ENCODE data around the gene RGL2. TPM values are rescaled to one million over a fixed set of nuclear protein-coding genes. Genes with fewer than 3 reads are reported as not detected.
A peak's percentile ranks its signal among the peaks of the same experiment; 100 is the strongest.

Gene RGL2
- total and polyA plus RNA-seq, 2 of the 13 experiments (the other 11 are each of a cell fraction or from before 2014, with no cell fraction given): 22.9 to 47.4 TPM

DNA sequence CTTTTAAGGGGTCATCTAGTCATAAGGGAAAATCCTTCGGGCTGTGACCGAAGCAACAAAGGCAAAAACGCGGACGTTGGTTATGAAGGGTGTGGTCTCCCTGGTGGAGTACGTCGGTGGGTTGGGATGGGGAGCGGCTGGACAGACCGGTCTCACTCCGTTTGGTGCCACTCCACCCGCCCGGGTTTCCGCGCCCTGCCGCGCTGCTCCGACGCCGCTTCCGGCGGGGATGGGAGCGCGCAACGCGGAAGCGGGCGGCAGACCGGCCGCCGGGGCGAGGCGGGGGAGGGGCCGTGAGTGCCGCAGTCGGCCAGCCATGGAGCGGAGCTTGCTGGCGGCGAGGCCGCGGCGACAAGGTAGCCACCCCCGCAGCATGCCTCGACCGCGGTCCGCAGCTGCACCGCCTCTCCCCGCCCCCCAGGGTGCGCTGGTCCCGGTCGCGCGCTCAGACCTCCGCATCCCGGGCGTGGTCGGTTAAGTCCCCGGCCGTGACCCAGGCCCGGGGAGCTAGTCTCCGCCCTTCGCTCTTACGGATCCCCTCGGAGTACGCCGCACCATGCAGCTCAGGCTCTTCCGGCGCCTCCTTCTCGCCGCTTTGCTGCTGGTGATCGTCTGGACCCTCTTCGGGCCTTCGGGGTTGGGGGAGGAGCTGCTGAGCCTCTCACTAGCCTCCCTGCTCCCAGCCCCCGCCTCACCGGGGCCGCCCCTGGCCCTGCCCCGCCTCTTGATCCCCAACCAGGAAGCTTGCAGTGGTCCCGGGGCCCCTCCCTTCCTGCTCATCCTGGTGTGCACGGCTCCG, 21.7 kb downstream of the RGL2 start, which contains the start of gene B3GALT4 (continued):
- TF ChIP-seq ZNF709 (CRISPR knock-in tag; IDR thresholded peaks at IDR 0.05) (no peak), MBNL3 (CRISPR knock-in tag; conservative IDR thresholded peaks at IDR 0.05) (no peak), FOXJ3 (CRISPR knock-in tag; IDR thresholded peaks at IDR 0.05; ENCODE audit: borderline replicate concordance) (no peak), ZNF891 (CRISPR knock-in tag; IDR thresholded peaks at IDR 0.05) (no peak), SIN3A (IDR thresholded peaks at IDR 0.05; ENCODE audit: borderline replicate concordance, low read depth, low read length) (no peak), MLLT10 (CRISPR knock-in tag; IDR thresholded peaks at IDR 0.05) (no peak), NCOA5 (CRISPR knock-in tag; IDR thresholded peaks at IDR 0.05) (no peak), CENPT (CRISPR knock-in tag; IDR thresholded peaks at IDR 0.05; ENCODE audit: low read depth) (0 out of 2 replicates have a peak, but pooled peaks have one; percentile 16), FOXA3 (CRISPR knock-in tag; IDR thresholded peaks at IDR 0.05) (no peak), ZNF550 (CRISPR knock-in tag; IDR thresholded peaks at IDR 0.05; ENCODE audit: borderline replicate concordance) (no peak), ZSCAN9 (CRISPR knock-in tag; IDR thresholded peaks at IDR 0.05; ENCODE audit: borderline replicate concordance) (no peak), NKX3-1 (CRISPR knock-in tag; IDR thresholded peaks at IDR 0.05) (no peak), ZKSCAN8 (CRISPR knock-in tag; IDR thresholded peaks at IDR 0.05; ENCODE audit: borderline replicate concordance) (no peak), ZNF3 (CRISPR knock-in tag; IDR thresholded peaks at IDR 0.05) (no peak), ZNF138 (CRISPR knock-in tag; IDR thresholded peaks at IDR 0.05; ENCODE audit: low read depth) (0 out of 2 replicates have a peak, but pooled peaks have one; percentile 13), MAZ (IDR thresholded peaks at IDR 0.05; ENCODE audit: borderline replicate concordance, low read depth, low read length) (no peak), MAZ (CRISPR knock-in tag; IDR thresholded peaks at IDR 0.05; ENCODE audit: low read depth) (peak; percentile 48; the same call in 1 of the 2 replicates), TAF15 (IDR thresholded peaks at IDR 0.05; ENCODE audit: low read depth, low read length, poor library complexity, severe bottlenecking) (peak; percentile 32), ZBTB3 (CRISPR knock-in tag; IDR thresholded peaks at IDR 0.05; ENCODE audit: borderline replicate concordance, low read depth) (no peak), ZNF546 (CRISPR knock-in tag; conservative IDR thresholded peaks at IDR 0.05) (no peak)
- TF ChIP-seq, protein P1, sequence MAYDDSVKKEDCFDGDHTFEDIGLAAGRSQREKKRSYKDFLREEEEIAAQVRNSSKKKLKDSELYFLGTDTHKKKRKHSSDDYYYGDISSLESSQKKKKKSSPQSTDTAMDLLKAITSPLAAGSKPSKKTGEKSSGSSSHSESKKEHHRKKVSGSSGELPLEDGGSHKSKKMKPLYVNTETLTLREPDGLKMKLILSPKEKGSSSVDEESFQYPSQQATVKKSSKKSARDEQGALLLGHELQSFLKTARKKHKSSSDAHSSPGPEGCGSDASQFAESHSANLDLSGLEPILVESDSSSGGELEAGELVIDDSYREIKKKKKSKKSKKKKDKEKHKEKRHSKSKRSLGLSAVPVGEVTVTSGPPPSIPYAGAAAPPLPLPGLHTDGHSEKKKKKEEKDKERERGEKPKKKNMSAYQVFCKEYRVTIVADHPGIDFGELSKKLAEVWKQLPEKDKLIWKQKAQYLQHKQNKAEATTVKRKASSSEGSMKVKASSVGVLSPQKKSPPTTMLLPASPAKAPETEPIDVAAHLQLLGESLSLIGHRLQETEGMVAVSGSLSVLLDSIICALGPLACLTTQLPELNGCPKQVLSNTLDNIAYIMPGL (CRISPR knock-in tag; IDR thresholded peaks at IDR 0.05; ENCODE audit: borderline replicate concordance in 1 of 2, low read depth in 1 of 2): no peak
- TF ChIP-seq, protein P2, sequence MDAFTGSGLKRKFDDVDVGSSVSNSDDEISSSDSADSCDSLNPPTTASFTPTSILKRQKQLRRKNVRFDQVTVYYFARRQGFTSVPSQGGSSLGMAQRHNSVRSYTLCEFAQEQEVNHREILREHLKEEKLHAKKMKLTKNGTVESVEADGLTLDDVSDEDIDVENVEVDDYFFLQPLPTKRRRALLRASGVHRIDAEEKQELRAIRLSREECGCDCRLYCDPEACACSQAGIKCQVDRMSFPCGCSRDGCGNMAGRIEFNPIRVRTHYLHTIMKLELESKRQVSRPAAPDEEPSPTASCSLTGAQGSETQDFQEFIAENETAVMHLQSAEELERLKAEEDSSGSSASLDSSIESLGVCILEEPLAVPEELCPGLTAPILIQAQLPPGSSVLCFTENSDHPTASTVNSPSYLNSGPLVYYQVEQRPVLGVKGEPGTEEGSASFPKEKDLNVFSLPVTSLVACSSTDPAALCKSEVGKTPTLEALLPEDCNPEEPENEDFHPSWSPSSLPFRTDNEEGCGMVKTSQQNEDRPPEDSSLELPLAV (CRISPR knock-in tag; conservative IDR thresholded peaks at IDR 0.05; ENCODE audit: low read depth): 0 out of 2 replicates have a peak, but pooled peaks have one; percentile 49
- TF ChIP-seq, protein P3, sequence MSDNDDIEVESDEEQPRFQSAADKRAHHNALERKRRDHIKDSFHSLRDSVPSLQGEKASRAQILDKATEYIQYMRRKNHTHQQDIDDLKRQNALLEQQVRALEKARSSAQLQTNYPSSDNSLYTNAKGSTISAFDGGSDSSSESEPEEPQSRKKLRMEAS (IDR thresholded peaks at IDR 0.05): no peak
- TF ChIP-seq, protein P4, sequence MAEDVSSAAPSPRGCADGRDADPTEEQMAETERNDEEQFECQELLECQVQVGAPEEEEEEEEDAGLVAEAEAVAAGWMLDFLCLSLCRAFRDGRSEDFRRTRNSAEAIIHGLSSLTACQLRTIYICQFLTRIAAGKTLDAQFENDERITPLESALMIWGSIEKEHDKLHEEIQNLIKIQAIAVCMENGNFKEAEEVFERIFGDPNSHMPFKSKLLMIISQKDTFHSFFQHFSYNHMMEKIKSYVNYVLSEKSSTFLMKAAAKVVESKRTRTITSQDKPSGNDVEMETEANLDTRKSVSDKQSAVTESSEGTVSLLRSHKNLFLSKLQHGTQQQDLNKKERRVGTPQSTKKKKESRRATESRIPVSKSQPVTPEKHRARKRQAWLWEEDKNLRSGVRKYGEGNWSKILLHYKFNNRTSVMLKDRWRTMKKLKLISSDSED (CRISPR knock-in tag; IDR thresholded peaks at IDR 0.05): no peak

Data from HepG2 (cell line).